GM21367 (cell line): ENCODE results near the gene ZNF587.
"Not testable (repeated sequence)": the region's sequence is repeated elsewhere in the genome, so short reads cannot be mapped to it uniquely, and the experiment has no call there.

Source experiments
- ATAC-seq: cut with Tn5 transposase; IDR thresholded peaks from one replicate; pipeline ENCODE4 v1.9.1; 2021; ENCODE audit not compliant: unreplicated experiment

ZNF587 gene

DNA sequence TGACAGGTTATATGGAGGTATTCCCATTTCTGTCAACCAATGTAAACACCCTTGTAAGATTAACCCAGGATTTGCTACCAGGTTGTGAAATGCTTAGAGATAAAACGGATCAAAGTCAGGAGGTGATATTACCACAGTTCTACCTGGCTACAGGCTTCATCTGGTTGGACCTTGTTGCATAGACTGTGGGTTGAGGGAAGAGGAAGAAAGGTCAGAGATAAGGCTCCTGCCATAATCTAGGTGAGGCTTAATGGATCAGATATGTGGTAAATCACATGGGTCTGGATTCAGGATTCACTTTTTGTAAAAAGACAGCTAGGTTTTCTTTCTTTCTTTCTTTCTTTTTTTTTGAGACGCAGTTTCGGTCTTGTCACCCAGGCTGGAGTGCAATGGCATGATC, 28.2 kb upstream of the ZNF587 start:
- not testable (repeated sequence) for ATAC-seq

DNA sequence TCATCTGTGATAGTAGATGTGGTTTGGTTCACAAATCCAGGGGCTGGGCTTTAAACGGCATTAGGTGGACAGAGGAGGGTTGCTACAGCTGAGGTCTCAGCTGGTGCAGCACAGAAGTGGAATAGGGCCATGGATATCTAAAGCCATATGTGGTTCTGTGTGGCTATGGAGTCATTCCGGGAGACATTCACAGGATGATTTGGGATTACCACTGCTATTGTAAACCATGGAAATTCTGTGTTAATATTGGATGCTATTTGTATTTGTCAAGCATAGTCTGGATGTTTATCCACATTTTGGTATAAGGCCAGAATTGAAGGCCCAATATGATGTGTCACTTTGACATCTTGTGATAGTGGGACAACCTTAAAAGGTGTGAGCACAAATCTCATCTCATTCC, 26.5 kb upstream of the ZNF587 start:
- not testable (repeated sequence) for ATAC-seq

DNA sequence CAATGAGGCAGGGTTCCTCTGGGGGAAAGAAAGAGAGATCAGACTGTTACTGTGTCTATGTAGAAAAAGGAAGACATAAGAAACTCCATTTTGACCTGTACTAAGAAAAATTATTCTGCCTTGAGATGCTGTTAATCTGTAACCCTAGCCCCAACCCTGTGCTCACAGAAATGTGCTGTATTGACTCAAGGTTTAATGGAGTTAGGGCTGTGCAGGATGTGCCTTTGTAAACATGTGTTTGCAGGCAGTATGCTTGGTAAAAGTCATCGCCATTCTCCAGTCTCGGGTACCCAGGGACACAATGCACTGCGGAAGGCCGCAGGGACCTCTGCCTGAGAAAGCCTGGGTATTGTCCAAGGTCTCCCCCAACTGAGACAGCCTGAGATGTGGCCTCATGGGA, 26.1 kb upstream of the ZNF587 start:
- ATAC-seq: not testable (repeated sequence)

DNA sequence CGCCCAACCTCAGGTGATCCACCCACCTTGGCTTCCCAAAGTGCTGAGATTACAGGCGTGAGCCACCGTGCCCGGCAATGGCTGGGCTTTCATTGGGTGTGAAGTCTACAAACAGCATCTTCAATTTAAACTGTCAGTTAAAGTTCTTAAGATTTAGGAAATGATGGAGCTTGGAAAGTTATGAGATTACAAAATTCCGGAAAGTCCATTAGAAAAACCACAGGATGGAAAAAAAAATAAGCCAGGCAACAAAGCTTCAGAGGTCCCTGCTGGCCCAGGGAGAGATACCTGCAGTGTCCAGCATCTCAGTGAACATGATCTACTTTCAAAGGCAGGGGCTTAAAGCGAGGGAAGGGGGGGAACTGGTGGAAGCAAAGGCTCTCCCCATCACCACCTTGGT, 24.1 kb upstream of the ZNF587 start:
- no peak for ATAC-seq

DNA sequence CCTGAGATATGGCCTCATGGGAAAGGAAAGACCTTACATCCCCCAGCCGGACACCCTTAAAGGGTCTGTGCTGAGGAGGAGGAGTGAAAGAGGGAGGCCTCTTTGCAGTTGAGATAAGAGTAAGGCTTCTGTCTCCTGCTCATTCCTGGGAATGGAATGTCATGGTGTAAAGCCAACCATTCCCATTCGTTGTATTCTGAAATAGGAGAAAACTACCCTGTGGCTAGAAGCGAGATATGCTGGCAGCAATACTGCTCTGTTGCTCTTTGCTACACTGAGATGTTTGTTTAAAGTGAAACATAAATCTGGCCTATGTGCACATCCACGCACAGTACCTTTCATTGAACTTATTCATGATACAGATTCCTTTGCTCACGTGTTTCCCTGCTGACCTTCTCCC, 20.3 kb upstream of the ZNF587 start:
- no peak for ATAC-seq

DNA sequence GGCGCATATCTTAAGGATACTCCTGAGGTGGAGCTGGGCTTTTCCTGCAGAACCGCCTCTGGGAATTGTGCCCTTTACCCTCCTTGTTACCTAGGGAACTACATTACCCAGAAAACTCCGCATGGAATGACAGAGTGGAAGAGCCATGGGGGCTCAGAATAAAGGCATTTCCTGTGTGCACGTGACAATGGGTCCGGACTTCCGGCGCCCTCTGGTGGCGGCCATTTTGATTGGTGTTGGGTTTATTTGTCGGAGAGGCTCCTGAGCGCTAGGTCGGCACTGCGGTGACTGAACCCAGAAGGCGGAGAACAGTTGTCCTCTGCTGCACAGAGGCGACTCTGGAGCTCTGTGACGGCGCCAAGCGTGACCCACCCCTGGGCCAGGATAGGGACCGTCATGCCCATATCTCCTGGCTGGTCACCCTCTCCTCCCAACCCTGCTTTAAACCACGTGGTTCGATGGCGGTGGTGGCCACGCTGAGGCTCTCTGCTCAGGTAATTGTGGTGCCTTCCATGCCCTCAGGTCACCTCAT, 19.5 kb upstream of the ZNF587 start, which contains the start of gene ZNF587B:
ZNF587B (plus strand) TSS at position 229 of the 532 bp plus-strand sequence; CDS start at position 459, 230 bp downstream.
- ATAC-seq: no peak

DNA sequence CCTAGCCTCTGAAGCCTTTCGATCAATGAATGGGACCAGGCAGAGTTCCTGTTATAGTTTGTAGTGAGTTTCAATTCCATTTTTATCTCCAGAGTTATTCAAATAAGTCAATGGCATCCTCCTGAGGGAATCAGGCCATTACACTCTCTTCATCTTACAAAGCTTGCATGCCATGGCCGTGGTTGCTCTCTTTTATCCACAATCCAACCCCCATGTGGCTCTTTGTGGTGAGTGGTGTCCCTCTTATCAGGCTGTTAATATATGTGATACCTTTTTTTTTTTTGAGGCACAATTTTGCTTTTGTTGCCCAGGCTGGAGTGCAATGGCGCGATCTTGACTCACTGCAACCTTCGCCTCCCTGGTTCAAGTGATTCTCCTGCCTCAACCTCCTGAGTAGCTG, 12.7 kb upstream of the ZNF587 start:
- not testable (repeated sequence) for ATAC-seq

DNA sequence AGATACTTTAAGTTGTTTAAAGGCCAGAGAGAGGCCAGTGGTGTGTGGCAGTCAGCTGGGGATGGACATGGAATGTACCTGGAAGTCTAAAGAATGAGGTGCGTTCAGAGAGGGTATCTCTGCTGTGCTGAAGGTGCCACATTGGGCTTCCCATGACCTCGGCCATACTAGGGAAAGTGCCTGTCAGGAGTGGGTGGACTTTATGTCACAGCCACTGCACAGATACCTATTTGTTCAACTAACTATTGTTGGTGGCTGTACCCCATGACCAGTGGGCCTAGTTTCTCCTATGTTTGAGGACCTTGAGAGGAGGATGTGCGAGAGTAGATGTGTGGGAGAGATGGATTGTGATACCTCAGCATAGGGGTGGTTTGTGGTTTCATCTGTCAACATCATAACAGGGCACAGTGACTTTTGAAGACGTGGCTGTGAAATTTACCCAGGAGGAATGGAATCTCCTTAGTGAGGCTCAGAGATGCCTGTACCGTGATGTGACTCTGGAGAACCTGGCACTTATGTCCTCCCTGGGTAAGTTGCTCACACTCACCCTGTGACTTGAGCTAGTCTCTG, 11.0 kb upstream of the ZNF587 start:
- not testable (repeated sequence) for ATAC-seq

DNA sequence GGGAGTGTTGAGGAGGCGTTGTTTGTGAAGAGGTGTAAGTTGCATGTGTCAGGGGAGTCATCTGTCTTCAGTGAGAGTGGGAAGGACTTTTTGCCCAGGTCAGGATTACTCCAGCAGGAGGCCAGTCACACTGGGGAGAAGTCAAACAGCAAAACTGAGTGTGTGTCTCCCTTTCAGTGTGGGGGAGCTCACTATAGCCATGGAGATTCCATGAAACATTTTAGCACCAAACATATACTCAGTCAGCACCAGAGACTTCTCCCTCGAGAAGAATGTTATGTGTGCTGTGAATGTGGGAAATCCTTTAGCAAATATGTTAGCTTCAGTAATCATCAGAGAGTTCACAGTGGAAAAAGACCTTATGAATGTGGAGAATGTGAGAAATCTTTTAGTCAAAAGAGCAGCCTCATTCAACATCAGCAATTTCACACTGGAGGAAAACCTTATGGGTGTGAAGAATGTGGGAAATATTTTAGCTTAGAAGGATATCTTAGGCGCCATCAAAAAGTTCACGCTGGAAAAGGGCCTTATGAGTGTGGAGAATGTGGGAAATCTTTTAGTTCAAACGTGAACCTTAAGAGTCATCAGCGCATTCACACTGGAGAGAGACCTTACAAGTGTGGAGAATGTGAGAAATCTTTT, 8.4 kb upstream of the ZNF587 start:
- ATAC-seq: no peak

DNA sequence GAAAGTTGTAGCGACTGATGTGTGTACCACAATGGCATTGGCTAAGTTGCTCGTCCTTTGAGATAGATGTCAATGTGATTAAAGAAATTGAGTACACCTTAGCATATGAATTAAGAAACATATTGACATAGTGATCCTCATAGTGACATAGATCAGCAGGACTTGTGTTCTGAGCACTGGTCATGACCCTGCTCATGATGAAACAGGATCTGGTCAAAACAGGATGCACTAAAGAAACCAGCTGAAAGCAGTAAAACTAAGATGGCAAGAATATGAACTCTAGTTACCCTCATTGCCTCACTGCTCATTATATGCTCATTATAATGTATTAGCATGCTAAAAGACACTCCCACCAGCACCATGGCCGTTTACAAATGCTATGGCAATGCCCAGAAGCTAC, 2.5 kb upstream of the ZNF587 start:
- ATAC-seq: not testable (repeated sequence)

DNA sequence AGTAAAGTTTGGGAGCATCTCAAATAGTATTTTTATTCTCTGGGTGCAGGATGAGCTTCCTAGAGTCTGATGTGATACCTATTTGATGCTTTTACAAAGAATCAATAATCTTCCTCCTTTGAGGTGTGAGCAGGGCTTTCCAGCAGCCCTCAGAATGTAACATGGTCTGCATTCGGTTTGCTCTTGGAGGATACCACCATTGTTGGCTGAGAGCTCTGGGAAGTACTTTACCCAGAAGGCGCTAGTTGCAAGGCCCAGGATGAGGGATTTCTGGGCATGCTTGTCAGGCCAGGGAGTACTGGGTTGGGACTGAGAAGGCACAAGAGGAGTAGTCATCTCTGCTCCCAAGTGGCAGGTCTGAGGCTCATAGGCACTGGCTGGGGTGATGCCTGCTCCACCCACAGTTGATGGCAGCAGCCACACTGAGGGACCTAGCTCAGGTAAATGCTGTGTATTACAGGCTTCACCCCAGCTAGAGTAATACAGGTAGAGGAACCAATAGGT, 445 bp upstream of the ZNF587 start:
- not testable (repeated sequence) for ATAC-seq

DNA sequence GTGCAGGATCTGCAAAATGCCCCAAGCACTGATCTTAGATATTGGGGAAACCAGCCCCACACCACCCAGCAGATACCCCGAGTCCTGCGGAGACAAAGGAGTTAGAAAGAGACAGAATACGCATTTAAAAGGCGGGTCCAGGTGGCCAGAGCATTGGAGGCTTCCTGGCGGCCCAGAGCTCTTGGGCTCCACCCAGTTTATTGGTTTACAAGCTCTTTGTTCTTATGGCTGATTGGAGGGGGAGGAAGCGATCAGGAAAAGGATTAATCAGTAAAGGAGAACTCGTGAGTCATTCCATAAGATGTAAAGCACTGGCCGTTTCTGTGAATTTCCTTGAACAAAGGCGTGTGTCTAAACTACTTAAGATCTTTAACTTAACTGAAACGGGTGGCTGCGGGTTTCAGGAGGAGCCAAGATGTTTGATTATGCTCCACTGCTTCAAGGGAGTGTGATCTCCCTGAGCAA, 926 bp downstream of the ZNF587 start:
- no peak for ATAC-seq

DNA sequence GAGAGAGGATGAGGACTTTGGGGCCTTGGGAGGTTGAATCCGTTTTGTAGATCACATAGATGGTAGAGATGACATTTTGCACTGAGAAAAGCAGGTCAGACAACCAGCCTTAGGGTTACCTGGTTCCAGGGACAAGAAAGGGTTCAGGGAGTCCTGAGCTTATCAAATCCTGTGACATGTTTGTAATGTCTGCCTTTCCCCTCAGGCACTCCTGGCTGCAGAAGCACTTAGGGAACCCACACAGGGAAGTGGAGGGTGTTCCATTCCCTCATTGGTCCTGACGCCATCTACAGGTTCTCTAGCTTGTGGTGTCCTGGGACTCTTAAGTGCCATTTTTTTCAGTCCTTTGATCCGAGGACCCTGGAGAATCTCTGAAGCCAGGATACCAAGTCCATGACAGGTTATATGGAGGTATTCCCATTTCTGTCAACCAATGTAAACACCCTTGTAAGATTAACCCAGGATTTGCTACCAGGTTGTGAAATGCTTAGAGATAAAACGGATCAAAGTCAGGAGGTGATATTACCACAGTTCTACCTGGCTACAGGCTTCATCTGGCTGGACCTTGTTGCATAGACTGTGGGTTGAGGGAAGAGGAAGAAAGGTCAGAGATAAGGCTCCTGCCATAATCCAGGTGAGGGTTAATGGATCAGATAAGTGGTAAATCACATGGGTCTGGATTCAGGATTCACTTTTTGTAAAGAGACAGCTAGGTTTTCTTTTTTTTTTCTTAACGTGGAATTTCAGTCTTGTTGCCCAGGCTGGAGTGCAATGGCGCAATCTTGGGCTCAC, 2.3 kb downstream of the ZNF587 start:
- not testable (repeated sequence) for ATAC-seq

DNA sequence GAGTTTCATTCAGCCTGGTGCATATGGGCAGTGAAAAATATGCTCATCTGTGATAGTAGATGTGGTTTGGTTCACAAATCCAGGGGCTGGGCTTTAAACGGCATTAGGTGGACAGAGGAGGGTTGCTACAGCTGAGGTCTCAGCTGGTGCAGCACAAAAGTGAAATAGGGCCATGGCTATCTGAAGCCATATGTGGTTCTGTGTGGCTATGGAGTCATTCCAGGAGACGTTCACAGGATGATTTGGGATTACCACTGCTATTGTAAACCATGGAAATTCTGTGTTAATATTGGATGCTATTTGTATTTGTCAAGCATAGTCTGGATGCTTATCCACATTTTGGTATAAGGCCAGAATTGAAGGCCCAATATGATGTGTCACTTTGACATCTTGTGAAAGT, 4.5 kb downstream of the ZNF587 start:
- ATAC-seq: not testable (repeated sequence)

DNA sequence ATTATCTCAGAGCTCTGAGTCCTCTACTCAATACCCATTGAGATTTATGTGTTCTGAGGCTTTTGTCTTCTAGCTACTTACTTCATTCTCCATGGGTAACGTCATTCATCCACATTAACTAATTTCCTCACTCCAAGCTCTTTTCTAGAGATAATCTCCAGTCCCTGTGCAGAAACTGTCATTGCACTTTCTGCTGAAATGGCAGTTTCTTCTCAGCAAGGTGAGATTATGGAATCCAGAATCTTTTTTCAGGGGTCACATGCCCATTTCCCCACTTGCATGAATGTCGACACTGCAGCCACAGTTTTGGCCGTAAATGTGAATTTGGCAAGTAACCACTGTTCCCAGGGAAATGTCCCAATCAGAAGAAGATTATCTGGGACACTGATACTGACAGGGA, 12.7 kb downstream of the ZNF587 start:
- not testable (repeated sequence) for ATAC-seq

DNA sequence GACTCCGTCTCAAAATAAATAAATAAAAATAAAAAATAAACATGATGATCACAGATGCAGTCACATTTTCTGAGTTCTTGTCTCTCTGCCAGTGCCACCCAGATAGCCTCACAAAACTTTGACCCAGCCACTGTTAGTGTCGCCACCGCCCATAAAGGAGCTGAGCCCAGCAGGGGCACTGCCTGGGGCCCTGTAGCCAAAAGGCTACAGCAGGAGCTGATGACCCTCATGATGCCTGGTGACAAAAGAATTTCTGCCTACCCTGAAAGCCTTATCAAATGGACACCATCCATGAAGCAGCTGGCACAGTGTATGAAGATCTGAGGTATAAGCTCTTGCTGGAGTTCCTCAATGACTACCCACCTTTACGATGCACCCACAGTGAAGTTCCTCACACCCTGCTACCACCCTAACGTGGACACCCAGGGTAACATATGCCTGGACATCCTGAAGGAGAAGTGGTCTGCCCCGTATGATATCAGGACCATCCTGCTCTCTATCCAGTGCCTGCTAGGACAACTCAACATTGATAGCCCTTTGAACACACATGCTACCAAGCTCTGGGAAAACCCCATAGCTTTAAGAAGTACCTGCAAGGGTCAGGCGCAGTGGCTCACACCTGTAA, 18.3 kb downstream of the ZNF587 start:
- ATAC-seq: no peak

DNA sequence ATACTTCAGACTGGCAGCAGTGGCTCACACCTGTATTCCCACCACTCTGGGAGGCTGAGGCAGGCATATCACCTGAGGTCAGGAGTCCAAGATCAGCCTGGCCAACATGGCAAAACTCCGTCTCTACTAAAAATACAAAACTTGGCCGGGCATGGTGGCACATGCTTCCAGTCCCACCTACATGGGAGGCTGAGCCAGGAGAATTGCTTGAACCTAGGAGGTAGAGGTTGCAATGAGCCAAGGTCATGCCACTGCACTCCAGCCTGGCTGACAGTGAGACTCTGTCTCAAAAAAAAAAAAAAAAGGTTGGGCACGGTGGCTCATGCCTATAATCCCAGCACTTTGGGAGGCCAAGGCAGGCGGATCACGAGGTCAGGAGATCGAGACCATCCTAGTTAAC, 20.0 kb downstream of the ZNF587 start:
- ATAC-seq: not testable (repeated sequence)

DNA sequence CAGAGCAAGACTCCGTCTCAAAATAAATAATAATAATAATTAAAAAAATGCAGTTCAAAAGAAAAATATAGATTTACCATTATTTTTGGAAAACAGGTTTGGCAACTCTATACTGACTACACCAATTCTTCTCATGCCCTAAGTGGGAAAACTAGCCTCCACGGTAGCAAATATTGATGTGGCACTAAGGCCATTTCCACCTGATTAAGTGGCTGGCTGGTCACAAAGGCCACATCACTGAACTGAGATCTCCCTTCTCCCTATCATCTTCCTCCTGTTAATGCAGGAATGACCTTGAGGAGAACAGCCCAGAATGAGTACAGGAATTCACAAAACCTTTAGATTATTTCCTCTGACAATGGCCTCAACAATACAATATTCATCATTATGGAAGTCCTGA, 20.6 kb downstream of the ZNF587 start:
- ATAC-seq: no peak

DNA sequence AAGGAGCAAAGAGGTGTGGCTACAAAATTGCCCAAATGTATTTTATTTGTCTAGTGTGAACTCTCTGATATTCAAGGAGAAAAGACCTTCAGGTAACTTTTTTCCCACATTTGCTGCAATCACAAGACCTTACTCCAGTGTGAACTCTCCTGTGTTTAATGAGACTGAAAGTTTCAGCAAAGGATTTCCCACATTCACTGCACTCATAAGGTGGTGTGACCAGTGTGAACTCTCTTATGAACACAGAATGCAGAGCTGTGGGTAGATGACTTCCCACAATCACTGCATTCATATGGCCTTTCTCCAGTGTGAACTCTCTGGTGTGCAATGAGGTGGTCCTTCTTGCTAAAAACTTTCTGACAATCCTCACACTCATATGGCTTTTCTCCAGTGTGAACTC, 22.8 kb downstream of the ZNF587 start:
- no peak for ATAC-seq

DNA sequence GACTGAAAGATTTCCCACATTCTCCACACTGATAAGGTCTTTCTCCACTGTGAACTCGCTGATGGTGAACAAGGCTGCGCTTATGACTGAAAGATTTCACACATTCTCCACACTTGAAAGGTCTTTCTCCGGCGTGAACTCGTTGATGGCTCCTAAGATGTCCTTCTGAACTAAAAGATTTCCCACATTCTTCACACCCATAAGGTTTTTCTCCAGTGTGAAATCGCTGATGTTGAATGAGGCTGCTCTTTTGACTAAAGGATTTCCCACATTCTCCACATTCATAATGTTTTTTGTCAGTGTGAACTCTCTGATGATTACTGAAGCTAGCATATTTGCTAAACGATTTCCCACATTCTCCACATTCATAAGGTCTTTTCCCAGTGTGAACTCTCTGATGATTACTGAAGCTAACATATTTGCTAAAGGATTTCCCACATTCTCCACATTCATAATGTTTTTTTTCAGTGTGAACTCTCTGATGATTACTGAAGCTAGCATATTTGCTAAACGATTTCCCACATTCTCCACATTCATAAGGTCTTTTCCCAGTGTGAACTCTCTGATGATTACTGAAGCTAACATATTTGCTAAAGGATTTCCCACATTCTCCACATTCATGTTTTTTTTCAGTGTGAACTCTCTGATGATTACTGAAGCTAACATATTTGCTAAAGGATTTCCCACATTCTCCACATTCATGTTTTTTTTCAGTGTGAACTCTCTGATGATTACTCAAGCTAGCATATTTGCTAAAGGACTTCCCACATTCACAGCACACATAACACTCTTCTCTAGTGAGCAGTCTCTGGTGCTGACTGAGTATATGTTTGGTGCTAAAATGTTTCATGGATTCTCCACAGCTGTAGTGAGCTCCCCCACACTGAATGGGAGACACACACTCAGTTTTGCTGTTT, 24.5 kb downstream of the ZNF587 start:
- not testable (repeated sequence) for ATAC-seq
